Vagina (tissue), 2 donors: ENCODE data around the gene IQGAP1. TPM values are rescaled to one million over a fixed set of nuclear protein-coding genes. Genes with fewer than 3 reads are reported as not detected.

Experiments used
- DNase-seq, 2 donors: peaks; one replicate each; pipeline ENCODE4 v3.0.0-alpha.2; 2017; ENCODE audit errors: extremely low spot score in 2 of 2
- H3K27ac ChIP-seq: fragments of 200-600 bp; sonication (generic); one replicate; pipeline ENCODE4 v1.5.1; 2019
- H3K27me3 ChIP-seq: fragments of 200-600 bp; sonication (generic); one replicate; pipeline ENCODE4 v1.5.1; 2019
- H3K36me3 ChIP-seq, 2 donors: fragments of 200-600 bp; sonication (generic); one replicate each; pipeline ENCODE4 v1.5.1; 2017 to 2019
- H3K4me1 ChIP-seq: fragments of 200-600 bp; sonication (generic); one replicate; pipeline ENCODE4 v1.5.1; 2019
- H3K4me3 ChIP-seq, 2 donors: fragments of 200-600 bp; sonication (generic); 1 replicate in 1 of 2; 2 replicates in 1 of 2; pipeline ENCODE4 v1.5.1; 2016 to 2019
- H3K9me3 ChIP-seq: fragments of 200-600 bp; sonication (generic); one replicate; pipeline ENCODE4 v1.5.1; 2019
- POLR2A ChIP-seq, 2 donors: fragments of 450-650 bp; IDR thresholded peaks; one replicate each; pipeline ENCODE4 v1.6.1; 2017; ENCODE audit warnings: antibody characterized with exemption in 2 of 2, mild to moderate bottlenecking in 2 of 2, moderate library complexity in 2 of 2
- POLR2AphosphoS5 ChIP-seq, 2 donors: sonication (generic); formaldehyde crosslinking; IDR thresholded peaks; one replicate each; pipeline ENCODE4 v1.9.0; 2017; ENCODE audit warnings: antibody characterized with exemption in 2 of 2, mild to moderate bottlenecking in 2 of 2, low read depth in 1 of 2; ENCODE audit not compliant: insufficient read depth in 1 of 2
- intact Hi-C: fragments of 100-400 bp; cut with DNase I; formaldehyde crosslinking; loops from one replicate; pipeline ENCODE4 v1.15.1; 2023
- total RNA-seq: library from RNA; depleted of rRNA; stranded (reverse); fragments of >200 nt; gene quantifications from one replicate; pipeline ENCODE4 v1.2.3, GENCODE V29; 2016
- TF ChIP-seq, protein P1 (sequence below), 3 experiments: fragments of 450-650 bp in 2 of 3; fragments of 200-600 bp in 1 of 3; sonication (generic) in 1 of 3; IDR thresholded peaks; one replicate each; pipeline ENCODE4 v1.5.1; 2017 to 2019; ENCODE audit warnings: antibody characterized with exemption in 3 of 3, mild to moderate bottlenecking in 2 of 3, moderate library complexity in 2 of 3

Gene IQGAP1
- total RNA-seq, 1 donor from 2014 or later: 261 TPM

DNA sequence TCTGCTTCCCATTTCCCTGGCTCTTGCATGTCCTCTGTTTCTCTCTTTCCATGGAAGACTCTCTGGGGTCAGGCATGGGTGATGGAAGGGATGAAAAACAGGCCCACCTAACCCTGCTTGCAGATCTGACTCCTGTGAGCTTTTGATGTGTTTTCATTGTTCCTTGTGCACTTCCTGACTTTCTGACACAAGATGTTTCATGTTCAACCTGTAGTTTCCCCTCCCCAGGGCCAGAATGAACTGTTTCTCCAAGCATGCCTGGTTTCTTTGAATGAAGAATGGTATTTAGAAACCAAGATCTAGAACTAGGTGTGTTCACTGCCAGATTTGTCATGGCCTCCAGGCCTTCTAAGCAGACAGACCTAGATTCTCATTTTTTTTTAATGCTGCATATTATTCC is 105.6 kb downstream of the IQGAP1 start:
- Histone ChIP-seq H3K4me1 (no peaks in the 10 kb centered on the region), H3K27me3 (no peaks in the 10 kb centered on the region), H3K9me3 (no peaks in the 10 kb centered on the region), H3K36me3 (peaks cover 4 to 86% of the 10 kb centered on the region in 2 donors), H3K27ac (no peak overlapping the region), H3K4me3 (no peak overlapping the region)
- intact Hi-C loops: no loop called here
- DNase-seq: no peak
- no peak for TF ChIP-seq POLR2A (IDR thresholded peaks at IDR 0.05)
- no peak for TF ChIP-seq POLR2AphosphoS5 (IDR thresholded peaks at IDR 0.05; ENCODE audit: insufficient read depth in 1 of 2, low read depth in 1 of 2)
- TF ChIP-seq, protein P1, sequence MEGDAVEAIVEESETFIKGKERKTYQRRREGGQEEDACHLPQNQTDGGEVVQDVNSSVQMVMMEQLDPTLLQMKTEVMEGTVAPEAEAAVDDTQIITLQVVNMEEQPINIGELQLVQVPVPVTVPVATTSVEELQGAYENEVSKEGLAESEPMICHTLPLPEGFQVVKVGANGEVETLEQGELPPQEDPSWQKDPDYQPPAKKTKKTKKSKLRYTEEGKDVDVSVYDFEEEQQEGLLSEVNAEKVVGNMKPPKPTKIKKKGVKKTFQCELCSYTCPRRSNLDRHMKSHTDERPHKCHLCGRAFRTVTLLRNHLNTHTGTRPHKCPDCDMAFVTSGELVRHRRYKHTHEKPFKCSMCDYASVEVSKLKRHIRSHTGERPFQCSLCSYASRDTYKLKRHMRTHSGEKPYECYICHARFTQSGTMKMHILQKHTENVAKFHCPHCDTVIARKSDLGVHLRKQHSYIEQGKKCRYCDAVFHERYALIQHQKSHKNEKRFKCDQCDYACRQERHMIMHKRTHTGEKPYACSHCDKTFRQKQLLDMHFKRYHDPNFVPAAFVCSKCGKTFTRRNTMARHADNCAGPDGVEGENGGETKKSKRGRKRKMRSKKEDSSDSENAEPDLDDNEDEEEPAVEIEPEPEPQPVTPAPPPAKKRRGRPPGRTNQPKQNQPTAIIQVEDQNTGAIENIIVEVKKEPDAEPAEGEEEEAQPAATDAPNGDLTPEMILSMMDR (IDR thresholded peaks at IDR 0.05): no peak

DNA sequence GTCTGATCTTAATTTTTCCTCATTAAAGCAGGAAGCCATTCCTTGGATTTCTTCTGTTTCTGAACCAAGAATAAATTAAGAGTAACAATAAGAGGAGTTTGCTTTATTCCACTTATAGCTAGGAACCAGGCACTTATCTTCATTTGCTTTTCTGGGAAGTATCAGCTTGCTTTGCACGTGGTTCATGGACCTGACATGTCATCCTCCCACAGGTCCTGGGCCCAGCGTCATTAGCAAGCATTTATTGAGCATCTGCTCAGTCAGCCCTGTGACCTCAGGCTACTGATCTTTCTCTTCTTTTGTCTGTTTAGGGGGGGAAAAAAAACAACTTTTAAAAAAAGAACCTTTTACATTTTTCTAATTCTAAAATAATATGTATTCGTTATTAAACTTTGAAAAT is 107.0 kb downstream of the IQGAP1 start:
- no peak for TF ChIP-seq POLR2A (IDR thresholded peaks at IDR 0.05)
- TF ChIP-seq, protein P1 (IDR thresholded peaks at IDR 0.05): no peak
- no peak for TF ChIP-seq POLR2AphosphoS5 (IDR thresholded peaks at IDR 0.05; ENCODE audit: insufficient read depth in 1 of 2, low read depth in 1 of 2)
- no peak for DNase-seq
- Histone ChIP-seq H3K36me3 (peaks cover 4 to 86% of the 10 kb centered on the region in 2 donors), H3K4me1 (no peaks in the 10 kb centered on the region), H3K9me3 (no peaks in the 10 kb centered on the region), H3K4me3 (no peak overlapping the region), H3K27ac (no peak overlapping the region), H3K27me3 (no peaks in the 10 kb centered on the region)
- intact Hi-C loops: no loop called here

DNA sequence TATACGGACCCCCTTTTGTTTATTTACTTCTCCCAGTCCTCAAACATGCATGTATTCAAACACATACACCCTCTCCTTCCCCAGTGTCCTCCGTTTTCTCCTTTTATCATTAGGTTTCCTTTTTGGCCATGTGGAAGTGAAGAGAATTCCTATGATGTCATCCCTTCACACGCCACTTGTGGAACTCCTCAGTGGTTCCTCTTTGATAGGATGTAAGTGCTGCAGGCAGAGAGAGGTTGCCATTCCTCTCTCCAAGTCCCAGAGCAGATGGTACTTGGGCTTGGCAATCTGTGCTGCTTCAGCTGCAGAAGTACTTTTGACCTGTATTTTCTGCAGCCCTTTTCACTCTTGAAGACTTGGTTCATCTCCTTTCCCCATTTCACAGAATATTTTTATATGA is 108.7 kb downstream of the IQGAP1 start:
- Histone ChIP-seq H3K27me3 (no peaks in the 10 kb centered on the region), H3K4me3 (no peak overlapping the region), H3K27ac (no peak overlapping the region), H3K36me3 (peaks cover 4 to 87% of the 10 kb centered on the region in 2 donors), H3K9me3 (no peaks in the 10 kb centered on the region), H3K4me1 (no peaks in the 10 kb centered on the region)
- TF ChIP-seq, protein P1 (IDR thresholded peaks at IDR 0.05): no peak
- TF ChIP-seq POLR2AphosphoS5 (IDR thresholded peaks at IDR 0.05; ENCODE audit: insufficient read depth in 1 of 2, low read depth in 1 of 2): no peak
- no peak for TF ChIP-seq POLR2A (IDR thresholded peaks at IDR 0.05)
- no peak for DNase-seq
- intact Hi-C loops: no loop called here

DNA sequence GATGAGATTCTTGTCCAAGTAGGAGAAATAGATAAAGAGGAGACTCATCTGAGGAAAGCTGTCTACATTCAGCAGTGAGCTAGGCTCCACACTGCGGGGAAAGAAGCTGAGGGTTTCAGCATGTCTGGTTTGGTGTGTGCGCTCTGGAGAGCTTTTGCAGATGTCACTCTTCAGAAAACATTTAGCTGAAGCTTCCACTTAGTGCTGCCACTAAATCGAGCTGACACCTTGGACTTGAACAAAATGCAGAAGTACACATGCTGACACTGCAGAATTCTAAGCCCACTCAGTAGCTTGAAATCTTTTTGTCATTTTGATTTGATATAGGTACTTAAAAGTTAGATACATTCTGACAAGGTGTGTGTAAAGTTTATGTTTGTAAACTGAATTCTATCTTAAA is 109.3 kb downstream of the IQGAP1 start:
- intact Hi-C loops: no loop called here
- Histone ChIP-seq H3K4me1 (no peaks in the 10 kb centered on the region), H3K36me3 (peaks cover 0 to 90% of the 10 kb centered on the region in 2 donors), H3K4me3 (no peak overlapping the region), H3K27ac (no peak overlapping the region), H3K9me3 (no peaks in the 10 kb centered on the region), H3K27me3 (no peaks in the 10 kb centered on the region)
- no peak for DNase-seq
- TF ChIP-seq POLR2A (IDR thresholded peaks at IDR 0.05) (no peak), POLR2AphosphoS5 (IDR thresholded peaks at IDR 0.05; ENCODE audit: insufficient read depth in 1 of 2, low read depth in 1 of 2) (no peak)
- TF ChIP-seq, protein P1 (IDR thresholded peaks at IDR 0.05): no peak

DNA sequence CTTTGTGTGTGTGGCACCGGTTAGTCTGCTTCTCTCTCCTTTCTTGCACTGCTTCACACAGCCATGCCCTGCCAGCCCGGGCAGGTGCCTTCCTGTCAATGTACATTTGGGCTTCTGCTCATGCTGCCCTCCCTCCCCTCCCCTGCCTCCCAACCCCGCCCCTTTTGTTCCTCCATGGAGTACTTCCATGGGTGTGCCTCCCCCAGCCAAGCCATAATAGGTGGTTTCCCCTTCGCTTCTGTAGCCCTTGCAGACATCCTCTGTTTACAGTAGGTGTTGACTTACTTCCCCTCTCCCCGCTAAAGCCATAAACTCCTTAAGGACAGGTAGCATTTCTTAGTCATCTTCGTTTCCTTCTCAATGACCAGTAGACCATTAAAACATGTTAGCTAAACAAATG is 109.9 kb downstream of the IQGAP1 start:
- peaks cover 0 to 89% of the 10 kb centered on the region in 2 donors for H3K36me3 ChIP-seq
- intact Hi-C loops: no loop called here
- no peak for DNase-seq

More for the DNA sequence above, 109.9 kb downstream of the IQGAP1 start:
- Histone ChIP-seq H3K9me3 (no peaks in the 10 kb centered on the region), H3K4me1 (no peaks in the 10 kb centered on the region), H3K27ac (no peak overlapping the region), H3K4me3 (no peak overlapping the region), H3K27me3 (no peaks in the 10 kb centered on the region)
- TF ChIP-seq POLR2A (IDR thresholded peaks at IDR 0.05) (no peak), POLR2AphosphoS5 (IDR thresholded peaks at IDR 0.05; ENCODE audit: insufficient read depth in 1 of 2, low read depth in 1 of 2) (no peak)
- TF ChIP-seq, protein P1 (IDR thresholded peaks at IDR 0.05): no peak
